Mesenteric fat pad (tissue), 1 donor: Measurements from ENCODE around the gene SETBP1. TPM values are rescaled to one million over a fixed set of nuclear protein-coding genes. Genes with fewer than 3 reads are reported as not detected.
"Not testable (repeated sequence)": the region's sequence is repeated elsewhere in the genome, so short reads cannot be mapped to it uniquely, and the experiment has no call there.

Source experiments
- DNase-seq: peaks from one replicate; pipeline ENCODE4 v3.0.0-alpha.2; 2020; ENCODE audit warnings: low spot score
- total RNA-seq: library from RNA; stranded (reverse); fragmentation: NEBNext Ultra II Directional; extraction: Animal tissue kit (Norgen Biotek cat#: 25700); gene quantifications from one replicate; pipeline ENCODE4 v1.2.1, GENCODE V29; 2021
- donor health status: DM: yes; HTN: yes; CAD: no.

Gene SETBP1
- total RNA-seq, 1 donor from 2014 or later = 21.6 TPM

DNA sequence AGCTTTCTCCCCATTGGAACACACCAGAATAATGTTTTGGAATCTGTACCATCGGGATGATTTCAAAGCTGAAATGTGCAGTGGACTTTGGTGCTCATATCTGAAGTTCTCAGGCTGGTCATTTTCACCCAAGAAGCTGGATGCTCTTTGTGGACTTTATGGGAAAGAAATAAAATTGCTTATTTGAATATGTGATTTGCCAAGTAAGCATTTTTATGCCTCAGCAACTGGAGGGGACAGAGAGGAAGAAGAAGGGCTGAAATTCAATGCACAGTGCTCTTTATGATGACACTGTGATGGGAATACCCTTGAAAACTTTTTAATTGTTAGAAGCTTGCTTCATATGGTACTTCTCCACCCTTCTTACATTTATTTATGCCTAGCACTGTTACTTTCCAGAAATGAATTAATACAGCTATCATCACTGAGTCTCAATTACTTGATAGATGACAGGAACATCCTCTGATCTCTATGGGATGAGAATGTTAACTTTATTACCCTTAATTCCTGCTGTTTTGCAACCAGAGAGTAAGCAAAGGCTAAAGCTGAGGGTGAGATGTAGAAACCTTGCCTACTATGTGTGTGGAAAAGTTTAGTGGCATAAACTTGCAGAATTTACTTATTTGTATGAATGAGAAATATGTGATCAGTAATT lies 23.6 kb downstream of the SETBP1 start:
- DNase-seq = no peak

DNA sequence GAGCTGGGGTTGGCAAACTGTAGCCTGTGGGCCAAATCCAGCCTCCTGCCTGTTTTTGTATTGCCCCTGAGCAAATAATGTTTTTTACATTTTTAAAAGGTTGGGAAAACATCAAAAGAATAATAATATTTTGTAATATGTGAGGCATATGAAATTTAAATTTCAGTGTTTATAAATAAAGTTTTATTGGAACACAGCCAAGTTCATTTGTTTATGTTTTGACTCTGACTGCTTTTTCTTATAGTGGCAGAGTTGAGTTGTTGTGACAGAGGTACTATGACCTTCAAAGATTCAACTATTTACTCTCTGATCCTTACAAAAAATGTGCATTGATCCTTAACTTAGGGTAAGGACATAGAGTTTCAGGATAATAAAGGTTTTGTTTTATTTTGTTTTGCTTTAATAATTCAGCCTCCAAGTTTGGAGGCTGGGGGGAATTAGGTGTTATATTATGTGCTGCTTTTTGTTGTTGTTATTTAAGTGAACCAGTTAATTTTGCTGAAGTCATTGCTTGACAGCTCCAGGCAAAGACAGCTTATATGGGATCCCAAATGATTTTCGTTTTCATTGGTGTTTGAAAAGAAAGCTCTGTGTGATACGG lies 24.5 kb downstream of the SETBP1 start:
- DNase-seq = no peak

DNA sequence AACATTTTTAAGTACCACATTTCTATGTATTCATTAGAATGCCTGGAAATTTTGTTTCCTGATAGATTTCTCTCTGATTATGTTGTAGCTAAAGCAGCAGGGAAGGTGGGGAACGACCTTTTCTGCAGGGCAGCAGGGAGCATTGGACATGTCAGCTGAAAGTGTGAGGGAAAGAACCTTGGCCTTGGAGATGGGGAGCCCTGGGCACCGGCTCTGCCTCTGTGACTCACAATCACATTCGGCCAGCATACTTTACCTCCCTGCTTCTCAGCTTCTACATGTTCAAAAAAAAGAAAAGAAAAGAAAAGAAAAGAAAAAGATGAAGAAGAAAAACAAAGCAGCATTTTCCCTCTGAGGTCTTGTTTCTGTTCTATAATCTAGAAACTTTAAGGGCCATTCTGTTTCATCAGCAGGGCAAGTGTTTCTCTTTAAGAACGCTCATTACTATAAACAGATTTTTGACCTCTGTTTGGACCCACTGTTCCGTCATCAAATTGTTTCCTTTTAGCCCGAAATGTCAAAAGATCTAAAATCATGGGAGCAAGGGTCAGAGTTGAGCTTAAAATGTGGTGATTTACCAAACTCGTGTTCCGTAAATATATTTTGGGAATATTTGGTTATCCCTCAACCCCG lies 27.9 kb downstream of the SETBP1 start:
- no peak for DNase-seq

DNA sequence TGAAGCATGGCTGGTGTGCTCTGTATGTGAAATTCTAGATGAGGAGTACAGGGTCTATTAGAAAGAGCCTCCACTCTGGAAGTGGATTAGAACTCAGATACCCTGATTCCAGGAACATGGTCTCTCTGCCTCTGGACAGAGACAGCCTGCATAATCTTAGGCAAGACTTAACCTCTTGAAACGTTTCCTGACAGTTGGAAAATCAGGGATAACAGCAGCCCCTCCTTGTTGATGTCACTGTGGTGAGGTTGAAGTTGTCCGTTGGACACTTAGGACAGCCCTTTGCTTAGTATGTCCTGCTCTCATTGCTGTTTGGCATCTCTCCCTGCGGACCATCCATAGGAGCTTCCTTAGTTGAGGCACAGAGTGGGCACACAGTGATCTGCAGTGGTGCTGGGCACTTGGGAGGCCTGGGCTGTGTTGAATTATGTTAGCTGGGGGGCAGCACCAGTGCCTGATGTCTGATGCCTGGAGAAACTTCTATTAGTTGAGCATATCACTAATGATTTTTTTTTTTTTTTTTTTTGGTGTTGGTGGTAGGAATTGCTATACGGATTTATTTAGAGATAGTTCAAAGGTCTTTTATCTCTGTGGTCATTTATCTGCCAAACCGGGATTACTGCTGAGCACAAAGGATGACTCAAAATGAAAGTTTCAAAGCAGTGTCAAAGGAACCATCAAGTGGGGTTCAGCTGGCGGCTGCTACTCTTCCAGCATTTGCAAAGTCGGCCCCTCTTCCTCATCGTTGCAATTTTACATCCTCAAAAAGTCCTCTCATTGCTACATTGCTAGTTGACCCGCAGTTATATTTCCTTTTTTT lies 28.8 kb downstream of the SETBP1 start:
- DNase-seq = no peak

DNA sequence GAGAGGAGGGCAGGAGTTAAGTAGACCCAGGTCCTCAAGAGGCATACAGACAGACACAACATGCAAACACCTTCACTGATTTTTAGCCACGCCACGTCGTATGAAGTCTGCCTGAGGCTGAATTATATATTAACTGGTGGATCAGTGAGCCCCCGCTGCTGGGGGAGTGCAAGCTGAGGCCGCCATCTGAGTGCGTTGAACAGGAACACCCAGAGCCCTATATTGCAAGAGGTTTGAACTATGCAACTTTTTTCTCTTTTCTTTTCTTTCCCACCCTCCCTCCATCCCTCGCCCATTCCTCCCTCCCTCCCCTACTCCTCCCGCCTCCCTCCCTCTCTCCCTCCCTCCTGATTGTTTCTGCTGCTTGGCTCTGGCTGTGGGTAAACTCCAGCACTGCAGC lies 30.2 kb downstream of the SETBP1 start:
- DNase-seq = no peak

DNA sequence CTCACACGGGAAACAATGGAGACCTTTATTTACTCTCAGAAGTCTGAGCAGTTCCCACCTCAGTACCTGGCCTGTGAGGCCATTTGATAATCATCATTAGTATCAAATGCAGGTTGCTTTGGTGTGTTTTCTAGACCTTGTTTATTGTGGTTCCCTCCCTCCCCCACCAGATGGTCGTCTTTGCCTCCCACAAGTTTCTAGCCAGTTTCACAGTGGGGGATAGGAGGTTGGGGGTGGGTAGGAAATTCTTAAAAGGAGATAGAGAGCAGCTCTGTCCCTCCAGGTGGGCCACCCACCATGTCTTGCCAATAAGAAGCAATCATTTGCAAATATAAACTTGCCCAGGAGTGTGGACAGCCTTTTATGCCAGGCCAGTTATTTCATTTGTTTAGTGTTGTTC lies 31.3 kb downstream of the SETBP1 start:
- no peak for DNase-seq

DNA sequence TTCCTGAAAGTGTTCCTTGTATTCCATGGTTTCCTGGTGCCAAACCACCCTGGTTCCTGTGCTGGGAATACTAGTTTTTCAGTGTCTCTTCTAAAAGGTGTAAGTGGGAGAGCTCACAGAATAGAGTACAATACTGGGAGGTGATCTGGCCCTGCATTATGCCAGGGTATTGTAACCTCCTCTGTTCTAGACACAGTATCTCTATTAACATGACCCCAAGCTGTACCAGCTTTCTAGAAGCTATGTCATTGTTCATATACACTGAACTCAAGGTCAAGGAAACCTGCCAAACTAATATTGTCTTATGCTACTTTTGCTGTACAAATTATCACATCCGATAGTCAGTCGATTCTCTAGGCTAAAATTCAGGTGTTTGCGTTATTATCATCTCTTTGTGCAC lies 32.7 kb downstream of the SETBP1 start:
- no peak for DNase-seq

DNA sequence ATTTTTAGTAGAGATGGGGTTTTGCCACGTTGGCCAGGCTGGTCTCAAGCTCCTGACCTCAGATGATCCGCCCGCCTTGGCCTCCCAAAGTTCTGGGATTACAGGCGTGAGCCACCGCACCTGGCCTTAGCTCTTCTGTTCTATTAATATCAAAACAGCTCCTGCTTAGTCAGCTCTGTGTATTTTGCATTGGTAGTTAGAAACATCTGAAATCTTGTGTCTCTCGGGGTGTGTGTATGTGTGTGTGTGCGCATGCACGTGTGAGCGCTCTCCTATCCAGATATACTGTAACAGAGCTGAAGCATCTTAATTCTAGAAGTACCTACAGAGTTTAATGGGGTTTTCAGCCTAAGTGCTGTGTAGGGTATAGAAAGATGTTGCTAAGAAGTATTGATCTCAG lies 33.7 kb downstream of the SETBP1 start:
- no peak for DNase-seq

DNA sequence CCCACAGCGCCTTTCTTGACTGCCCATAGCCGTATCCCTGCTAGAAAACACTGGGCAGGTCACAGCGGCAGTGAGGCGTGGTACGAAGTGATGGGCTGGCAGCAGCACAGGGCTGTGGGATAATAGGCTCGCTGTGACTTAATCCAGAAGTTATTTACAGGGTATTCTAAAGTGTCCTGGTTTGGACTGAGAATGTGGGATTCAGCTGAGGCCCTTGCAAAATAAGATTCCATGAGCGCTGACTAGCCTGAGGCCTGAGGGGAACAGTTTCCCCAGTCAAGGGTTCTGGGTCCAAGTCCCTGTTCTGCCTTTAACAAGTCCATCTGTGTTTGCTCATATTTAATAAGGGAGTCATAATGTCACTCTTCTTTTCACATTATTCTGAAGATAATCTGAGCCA lies 34.6 kb downstream of the SETBP1 start:
- DNase-seq = no peak

DNA sequence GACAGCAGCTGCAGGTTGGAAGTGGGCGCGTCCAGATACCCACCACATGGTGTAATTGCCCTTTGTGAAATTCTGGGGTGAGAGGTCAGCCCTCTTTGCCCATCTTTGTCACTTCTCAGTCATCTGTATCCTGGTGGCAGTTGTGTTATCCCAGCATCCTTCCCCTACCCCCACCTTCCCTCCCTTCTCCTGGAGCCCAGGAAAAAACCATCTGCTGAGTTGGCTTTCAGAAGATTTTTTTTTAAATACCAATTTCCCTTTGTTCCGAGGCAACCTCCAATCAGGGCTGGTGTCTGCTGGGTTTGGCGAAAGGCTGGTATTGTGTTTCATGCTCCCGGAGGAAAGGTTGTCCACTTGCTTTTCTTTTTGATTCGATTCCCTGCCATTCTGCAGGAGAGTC lies 35.2 kb downstream of the SETBP1 start:
- DNase-seq = no peak

DNA sequence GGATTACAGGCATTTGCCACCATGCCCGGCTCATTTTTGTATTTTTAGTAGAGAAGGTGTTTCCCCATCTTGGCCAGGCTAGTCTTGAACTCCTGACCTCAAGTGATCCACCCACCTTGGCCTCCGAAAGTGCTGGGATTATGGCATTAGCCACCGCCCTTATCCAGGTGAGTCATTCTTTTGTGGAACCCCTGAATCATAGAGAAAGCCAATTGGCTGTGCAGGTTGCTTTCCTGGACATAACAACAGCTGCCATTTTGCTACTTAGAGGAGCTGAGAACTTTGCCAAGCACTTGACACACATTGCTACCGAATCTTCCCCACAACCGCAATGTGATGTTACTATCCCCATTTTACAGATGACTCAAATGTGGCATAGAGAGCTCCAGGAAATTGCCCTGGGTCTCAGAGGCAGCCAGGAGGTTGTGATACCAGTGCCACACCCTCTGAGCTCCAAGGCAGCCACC lies 36.0 kb downstream of the SETBP1 start:
- DNase-seq = no peak

DNA sequence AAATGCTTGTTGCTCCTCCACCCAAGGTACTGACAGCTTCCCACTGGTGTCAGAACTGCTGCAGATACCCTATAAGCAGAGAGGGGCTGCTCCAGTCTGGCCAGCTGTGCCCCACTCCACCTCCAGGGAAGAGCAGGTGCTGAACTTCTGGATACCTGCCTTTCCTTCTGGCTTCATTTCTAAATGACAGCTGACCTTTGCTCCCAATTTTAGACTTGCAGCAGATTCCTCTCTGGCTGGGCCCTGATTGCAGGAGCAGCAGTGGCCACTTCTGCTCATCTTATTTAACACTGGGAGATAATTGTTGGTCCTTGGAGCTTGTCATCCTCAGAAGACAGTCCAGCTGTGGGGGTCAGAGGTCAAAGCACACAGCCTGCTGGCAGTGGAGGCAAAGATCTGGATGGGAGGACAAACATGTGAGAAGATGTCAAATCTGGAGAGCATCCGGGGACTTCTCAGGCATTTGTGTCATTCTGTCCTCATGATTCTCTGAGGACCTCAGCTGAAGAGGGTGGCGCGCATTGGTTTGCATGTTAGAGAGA lies 38.9 kb downstream of the SETBP1 start:
- no peak for DNase-seq

DNA sequence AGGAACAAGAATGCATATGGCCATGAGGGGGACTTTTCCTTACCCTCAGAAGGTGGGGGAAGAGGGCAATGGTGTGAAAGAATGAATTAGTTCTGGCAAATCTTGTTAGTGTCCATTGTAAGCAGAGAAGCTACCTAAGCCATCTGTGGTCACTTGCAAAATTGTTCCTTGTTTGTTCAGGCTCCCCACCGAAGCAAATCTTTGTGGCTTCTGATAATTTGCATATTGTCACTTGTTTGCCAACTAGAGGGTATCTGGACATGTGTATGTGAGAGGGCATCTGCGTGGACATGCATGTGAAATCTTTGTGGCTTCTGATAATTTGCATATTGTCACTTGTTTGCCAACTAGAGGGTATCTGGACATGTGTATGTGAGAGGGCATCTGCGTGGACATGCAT lies 41.1 kb downstream of the SETBP1 start:
- not testable (repeated sequence) for DNase-seq

DNA sequence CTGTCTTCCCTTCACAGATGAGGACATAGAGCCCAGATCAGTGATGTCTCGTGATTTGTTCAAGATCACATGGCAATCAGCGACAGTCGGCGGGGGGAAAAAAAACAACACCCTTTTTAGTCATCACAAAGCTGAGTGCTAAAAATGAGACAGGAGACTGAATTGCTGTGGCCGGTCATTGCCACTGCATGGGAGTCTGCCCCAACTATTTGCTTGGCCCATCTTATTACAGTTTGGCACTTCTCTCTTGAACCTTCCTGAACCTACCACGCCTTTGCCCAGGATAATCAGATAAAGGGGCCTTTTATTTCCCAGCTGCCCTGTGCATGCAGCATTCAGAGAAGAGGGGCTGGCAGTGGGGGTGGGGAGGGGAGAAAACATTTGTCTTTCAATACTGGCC lies 42.7 kb downstream of the SETBP1 start:
- no peak for DNase-seq

DNA sequence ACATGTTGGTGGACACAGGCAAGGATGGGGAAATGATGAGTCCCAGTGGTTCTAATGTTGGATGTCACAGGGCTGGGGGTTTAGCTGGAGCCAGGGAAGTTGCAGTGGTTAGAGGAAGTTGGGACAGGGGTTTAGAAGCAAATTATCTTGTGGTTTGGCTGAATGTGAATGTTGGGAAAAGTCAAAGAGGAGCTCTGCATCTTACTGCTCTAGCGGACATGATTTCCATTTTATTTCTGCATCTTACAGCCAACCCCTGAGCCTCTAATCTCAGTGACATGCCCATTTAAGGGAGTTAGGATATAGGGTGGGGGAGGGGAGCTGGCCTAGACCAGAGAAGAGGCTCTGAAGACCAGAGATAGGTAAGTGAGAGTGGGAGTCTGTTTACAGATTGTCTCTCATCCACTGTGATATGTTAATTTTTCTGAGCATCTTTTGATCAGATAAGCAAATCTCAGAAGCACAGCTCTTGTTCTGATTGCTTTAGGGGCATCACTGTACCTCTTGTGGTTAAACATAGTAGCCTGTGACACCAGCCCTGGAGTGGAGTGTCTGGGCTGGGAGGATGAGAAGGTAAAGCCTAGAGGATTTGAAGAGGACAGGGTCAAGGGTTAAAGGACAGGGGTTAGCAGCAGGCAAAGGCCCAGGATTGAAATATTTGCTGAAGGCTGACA lies 43.6 kb downstream of the SETBP1 start:
- DNase-seq = no peak

DNA sequence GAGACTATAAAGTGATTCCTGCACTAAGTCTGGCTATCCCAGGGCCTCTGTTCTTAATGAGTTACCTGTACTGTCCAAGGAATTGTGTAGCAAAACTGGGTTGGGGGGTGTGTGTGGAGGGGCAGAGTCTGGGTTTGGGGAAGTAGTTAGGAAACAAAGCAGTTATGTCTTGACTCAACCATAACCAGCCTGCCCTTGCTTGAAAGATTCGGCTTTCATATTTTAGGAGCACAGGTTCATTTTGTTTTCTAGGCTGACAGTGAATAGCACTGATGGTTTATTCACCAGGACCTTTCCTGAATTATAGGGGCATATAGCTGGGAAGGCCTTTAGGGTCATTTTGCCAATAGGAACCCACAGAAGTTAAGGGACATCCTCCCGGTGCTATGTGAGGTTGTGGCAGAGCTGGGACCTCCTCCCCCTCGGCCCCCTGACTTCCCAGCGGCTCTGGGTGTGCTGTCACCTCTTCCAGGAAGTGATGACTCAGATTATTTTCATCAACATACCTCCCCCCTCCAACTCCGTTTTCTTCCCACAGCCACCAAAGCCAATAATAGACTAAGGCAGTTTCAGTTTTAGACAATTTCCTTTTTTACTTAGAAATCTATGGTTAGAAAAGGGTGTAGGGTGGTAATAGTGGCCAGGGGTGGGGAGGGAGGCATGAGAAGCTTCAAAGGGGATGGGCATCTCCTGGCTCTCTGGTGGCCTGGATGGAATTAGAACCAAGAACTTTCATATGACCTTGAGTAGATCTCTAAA lies 44.8 kb downstream of the SETBP1 start:
- DNase-seq = no peak

DNA sequence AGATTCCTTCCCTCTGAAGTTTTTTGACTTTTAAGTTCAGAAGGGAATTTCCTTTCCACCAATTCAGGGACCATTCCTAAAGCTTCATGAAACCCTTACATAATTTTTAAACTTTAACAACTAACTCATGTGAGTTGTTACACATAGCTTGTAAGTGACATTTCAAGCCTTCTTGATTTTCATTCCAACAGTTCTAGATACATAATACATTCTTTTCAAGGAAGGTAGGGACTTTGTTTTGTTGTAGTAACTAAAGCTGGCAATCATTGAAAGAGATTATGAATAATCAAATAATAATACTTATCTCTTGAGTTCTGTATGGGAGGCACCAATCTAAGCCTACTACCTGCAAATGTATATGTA lies 45.4 kb downstream of the SETBP1 start:
- no peak for DNase-seq

DNA sequence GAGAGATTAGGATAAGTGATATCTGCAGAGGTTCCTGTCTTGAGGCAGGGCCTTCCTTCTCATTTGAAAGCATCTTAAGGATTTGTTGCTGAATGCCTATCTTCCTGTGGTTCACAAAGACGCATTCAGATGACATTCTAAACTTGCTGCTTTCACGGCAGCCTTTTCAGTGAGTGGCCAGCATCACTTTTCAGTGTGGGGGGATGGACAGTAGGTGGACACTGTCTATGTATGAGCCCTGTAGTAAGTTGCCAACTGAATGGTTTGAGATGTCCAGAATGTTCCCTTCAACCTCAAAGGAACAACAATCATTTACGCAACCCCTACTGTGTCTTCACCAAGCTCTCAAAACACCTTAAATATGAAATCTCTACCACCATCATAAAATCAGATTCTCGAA lies 46.6 kb downstream of the SETBP1 start:
- DNase-seq = no peak

DNA sequence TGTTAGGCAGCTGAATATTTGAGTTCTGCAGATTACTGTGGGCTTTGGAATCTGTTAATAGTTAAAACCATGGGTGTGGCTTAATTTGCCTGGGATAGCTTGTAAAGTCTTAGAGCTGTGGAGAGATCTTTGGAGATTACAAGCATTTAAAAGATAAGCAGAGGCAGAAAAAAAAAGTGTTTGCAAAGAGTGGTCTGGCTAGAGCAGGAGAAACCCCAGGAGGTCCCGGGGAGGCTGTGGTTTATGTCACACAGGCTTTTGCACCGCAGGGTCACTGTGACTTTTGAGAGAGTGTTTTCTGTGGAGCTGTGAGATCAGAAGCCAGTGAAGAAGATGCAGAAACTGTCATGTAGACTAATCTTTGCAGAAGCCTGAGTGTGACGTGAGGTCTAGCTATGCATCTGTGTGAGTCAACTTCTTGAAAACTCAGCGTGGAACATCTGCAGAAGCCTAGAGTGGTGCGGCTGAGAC lies 49.0 kb downstream of the SETBP1 start:
- no peak for DNase-seq

DNA sequence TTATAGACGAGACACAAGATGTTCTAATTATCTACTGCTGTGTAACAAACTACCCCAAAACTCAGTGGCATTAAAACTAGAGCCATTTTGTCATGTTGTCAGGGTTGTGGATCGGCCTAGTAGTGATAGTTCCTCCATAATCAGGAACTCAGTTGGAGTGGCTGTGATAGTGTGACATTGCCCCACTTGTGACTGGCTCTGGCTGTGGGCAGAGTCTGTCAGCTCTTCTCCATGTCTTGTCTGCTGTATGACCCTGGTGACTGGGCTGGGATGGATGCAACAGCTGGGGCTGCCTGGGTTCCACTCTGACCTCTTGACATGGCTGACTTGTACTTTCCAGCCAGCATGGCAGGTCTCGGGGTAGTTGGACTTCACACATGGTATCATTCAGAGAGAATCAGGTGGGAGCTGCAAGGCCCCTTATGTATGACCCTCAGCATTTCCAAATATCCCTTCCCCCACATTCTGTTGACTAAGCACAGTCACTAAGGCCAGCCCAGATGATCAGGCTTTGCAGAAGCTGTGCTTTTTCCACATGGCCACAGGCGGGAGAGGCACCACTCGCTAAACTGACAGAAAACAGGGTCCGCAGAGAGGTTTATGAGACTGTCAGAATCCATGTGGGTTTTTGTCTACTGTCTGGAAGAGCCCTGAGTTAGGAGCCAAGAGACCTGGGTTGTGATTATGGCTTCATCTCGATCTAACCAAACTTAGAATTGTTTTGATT lies 50.3 kb downstream of the SETBP1 start:
- no peak for DNase-seq
